ENCODE results near the gene ZNF439. TPM values are rescaled to one million over a fixed set of nuclear protein-coding genes. Genes with fewer than 3 reads are reported as not detected.
"Not testable (repeated sequence)": the region's sequence is repeated elsewhere in the genome, so short reads cannot be mapped to it uniquely, and the experiment has no call there.

ZNF439 gene
- total and polyA plus RNA-seq, 9 donors, result 6.6 to 14.6 (median 10.9) TPM

DNA sequence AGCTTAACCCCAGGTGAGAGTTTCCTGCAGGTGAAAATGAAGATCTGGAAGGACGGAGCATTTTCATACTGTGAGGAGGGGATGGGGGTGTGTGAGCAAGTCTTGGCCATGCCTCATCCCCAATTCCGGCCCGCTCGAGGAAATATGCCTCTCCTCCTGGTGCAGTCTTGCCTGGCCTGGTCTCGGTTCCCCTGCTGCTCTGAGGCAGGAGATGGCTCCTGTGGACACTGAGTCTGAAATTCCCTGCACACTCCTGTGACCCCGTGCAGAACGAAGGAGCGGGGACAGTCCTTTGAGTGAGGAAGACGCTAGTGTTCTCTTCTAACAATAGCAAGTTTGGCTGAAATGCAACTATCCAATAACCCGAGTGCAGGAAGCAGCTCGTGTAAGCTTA, 329 bp upstream of the ZNF439 start:
- no peaks in the 10 kb centered on the region for H3K4me1 ChIP-seq (ENCODE audit: insufficient read depth)
- peak overlapping the region; percentile 81 for H3K4me3 ChIP-seq
- 37 to 40% (median 40%) methylated on average over 11 of the region's 11 CpGs for WGBS, 3 donors
- H3K27ac ChIP-seq, result peak overlapping the region in 1 of 2 donors; percentile 54
- DNase-seq, result peak in 2 of 5 donors; percentile 17 to 18
- no peaks in the 10 kb centered on the region for H3K27me3 ChIP-seq
- intact Hi-C loops (cut with DNase I), result no loop called here
- no peaks in the 10 kb centered on the region for H3K36me3 ChIP-seq
- TF ChIP-seq POLR2A (IDR thresholded peaks at IDR 0.05) (no peak), CTCF (IDR thresholded peaks at IDR 0.05) (no peak), EP300 (IDR thresholded peaks at IDR 0.05) (no peak)
- no peaks in the 10 kb centered on the region for H3K9me3 ChIP-seq

- H3K4me1 ChIP-seq (ENCODE audit: insufficient read depth); H3K9me3 ChIP-seq; H3K36me3 ChIP-seq; DNase-seq; H3K27ac ChIP-seq; intact Hi-C loops (cut with DNase I); H3K4me3 ChIP-seq; H3K27me3 ChIP-seq: not testable (repeated sequence)
- 43 to 65% (median 54%) methylated on average over 4 of the region's 4 CpGs for WGBS, 3 donors
These were observed 1.8 kb downstream of the ZNF439 start for GRCh38 chr19:11850289-11850688.

DNA sequence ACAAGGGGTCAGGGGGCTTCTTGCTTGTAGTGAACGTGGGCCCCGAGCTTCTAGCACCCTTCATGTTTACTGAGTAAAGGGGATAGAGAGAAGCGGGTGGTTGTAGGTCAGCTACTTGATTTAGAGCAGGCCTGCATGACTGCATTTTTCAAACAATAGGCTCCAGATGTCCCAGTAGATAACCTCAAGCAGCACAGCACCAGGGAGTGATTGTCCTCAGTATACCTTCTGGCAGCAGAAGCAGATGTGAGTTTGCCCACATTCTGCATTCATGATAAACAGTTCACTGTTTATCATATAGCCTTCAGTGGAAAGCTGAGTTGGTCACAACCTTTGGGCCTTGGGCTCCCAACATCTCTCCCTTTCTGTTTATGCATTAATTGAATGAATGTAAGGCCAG, 4.8 kb downstream of the ZNF439 start:
- Histone ChIP-seq H3K4me3 (no peak overlapping the region), H3K27ac (no peak overlapping the region), H3K9me3 (no peaks in the 10 kb centered on the region), H3K36me3 (no peaks in the 10 kb centered on the region), H3K27me3 (no peaks in the 10 kb centered on the region), H3K4me1 (ENCODE audit: insufficient read depth) (no peaks in the 10 kb centered on the region)
- intact Hi-C loops (cut with DNase I), result no loop called here
- TF ChIP-seq CTCF (IDR thresholded peaks at IDR 0.05) (no peak), EP300 (IDR thresholded peaks at IDR 0.05) (no peak), POLR2A (IDR thresholded peaks at IDR 0.05) (no peak)
- DNase-seq, result no peak
- WGBS, 3 donors, result 78 to 95% (median 78%) methylated on average over 3 of the region's 3 CpGs

DNA sequence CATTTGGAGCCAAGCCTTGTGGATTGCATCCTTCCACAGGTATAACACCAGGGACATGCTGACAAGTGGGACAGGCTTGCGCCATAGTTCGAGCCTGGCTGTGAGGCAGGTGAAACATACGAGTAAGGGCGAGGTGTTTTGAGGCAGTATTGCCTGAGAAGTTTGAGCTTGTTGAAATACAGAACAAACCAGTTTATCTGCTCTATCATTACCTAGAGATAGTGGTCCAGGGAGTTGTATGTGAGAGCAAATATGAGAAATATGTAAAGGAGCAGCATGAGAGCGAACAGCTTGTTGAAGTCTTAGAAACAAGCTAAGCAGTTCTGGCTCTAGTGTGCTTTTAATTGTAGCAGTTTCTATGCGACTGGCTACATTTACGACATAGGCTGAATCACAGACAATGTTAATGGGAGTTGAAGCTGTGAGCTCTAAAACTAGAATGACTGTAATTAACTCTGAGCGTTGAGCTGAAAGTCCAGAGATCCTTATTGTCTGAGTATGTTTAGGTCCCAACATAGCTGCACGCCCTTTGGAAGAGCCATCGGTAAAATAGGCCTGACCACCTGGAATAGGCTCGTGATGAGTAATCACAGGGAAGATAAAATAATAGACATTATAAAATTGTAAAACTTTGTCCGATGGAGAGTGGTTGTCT, 8.2 kb downstream of the ZNF439 start:
- 91 to 96% (median 94%) methylated on average over 12 of the region's 12 CpGs for WGBS, 3 donors
- intact Hi-C loops (cut with DNase I), result no loop called here
- H3K36me3 ChIP-seq, result no peaks in the 10 kb centered on the region
- no peaks in the 10 kb centered on the region for H3K4me1 ChIP-seq (ENCODE audit: insufficient read depth)
- H3K27me3 ChIP-seq, result no peaks in the 10 kb centered on the region
- no peak for DNase-seq
- no peak for TF ChIP-seq POLR2A (IDR thresholded peaks at IDR 0.05)
- no peak for TF ChIP-seq EP300 (IDR thresholded peaks at IDR 0.05)
- no peak for TF ChIP-seq CTCF (IDR thresholded peaks at IDR 0.05)
- no peaks in the 10 kb centered on the region for H3K9me3 ChIP-seq
- no peak overlapping the region for H3K27ac ChIP-seq
- H3K4me3 ChIP-seq, result no peak overlapping the region

DNA sequence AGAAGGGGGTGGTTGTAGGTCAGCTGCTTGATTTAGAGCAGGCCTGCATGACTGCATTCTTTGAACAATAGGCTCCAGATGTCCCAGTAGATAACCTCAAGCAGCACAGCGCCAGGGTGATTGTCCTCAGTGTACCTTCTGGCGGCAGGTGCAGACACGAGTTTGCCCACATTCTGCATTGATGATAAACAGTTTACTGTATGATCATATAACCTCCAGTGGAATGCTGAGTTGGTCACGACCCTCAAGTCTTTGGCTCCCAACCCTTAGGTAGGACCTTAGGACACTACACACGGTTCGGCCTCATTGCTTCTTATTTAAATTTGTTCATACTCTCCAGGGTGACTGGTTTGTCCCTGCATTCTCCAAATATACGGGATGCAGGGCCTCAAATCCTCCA, 12.2 kb downstream of the ZNF439 start:
- Histone ChIP-seq H3K36me3 (no peaks in the 10 kb centered on the region), H3K4me3 (no peak overlapping the region), H3K27me3 (no peaks in the 10 kb centered on the region), H3K4me1 (ENCODE audit: insufficient read depth) (no peaks in the 10 kb centered on the region), H3K9me3 (peaks cover 0 to 8% of the 10 kb centered on the region in 2 donors), H3K27ac (no peak overlapping the region)
- DNase-seq, result no peak
- intact Hi-C loops (cut with DNase I), result no loop called here
- WGBS, 3 donors, result 95 to 97% (median 96%) methylated on average over 7 of the region's 7 CpGs
- no peak for TF ChIP-seq EP300 (IDR thresholded peaks at IDR 0.05)
- TF ChIP-seq CTCF (IDR thresholded peaks at IDR 0.05), result no peak
- TF ChIP-seq POLR2A (IDR thresholded peaks at IDR 0.05), result no peak
